A673 (cell line): ENCODE data around the gene ADGRD1.

Source experiments
- EZH2 ChIP-seq: fragments of 200-600 bp; sonication (generic); IDR thresholded peaks from 2 replicates; pipeline ENCODE4 v1.6.1; 2017; ENCODE audit warnings: borderline replicate concordance, low read depth, mild to moderate bottlenecking, mixed read lengths, antibody characterized with exemption, low read length; ENCODE audit not compliant: poor library complexity, severe bottlenecking
- TF ChIP-seq, protein P1 (sequence below): fragments of 300-800, 200-600 bp; sonication (generic); conservative IDR thresholded peaks from 2 replicates; pipeline ENCODE4 v1.5.1; 2017; ENCODE audit warnings: low read depth, mild to moderate bottlenecking, antibody characterized with exemption, low read length, moderate library complexity, mixed read lengths

DNA sequence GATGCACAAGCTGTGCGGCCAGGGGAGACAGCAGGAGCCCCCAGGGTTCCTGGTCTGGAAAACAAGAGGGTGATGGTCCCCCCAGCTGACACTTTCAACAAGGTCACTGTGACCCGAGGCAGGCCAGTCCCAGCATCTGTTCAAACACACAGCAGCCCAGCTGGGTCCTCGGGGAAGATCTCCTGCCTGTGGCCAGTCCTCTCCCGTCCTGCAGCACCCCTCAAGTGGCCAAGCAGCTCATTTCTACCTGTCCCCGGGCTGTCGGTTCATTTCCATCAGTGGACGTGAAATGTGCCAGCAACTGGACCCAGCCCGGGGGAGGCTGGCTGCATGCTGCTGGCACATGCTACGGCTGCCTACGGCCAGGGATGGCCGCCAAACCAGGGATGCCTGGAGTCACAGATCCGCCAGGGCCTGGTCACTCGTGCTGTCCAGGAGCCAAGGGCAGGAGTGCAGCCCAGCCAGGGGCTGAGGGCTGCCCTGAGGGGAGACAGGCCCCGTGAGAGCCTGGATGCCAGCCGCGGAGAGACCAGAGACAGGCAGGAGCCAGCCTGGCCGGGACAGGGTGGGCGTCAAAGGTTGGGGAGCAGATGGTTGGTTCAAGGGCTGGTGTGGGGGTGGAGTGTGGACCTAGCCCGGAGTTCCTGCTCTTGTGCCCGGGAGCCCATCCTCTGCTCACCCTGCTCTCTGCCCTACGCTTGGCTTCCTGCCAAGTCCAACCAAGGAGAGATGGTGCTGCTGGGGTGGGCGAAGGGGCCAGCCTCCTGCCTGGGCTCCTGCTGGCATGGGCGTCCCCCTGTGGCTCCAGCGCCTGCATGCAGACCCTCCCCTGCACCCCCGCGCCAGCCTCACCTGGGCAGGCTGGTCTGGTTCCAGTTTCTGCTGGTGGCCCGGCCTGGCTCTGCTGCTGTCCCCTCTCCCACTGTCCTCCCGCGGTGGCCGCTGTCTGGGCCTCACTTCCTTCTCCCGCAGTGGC is 143.8 kb downstream of the ADGRD1 start:
- TF ChIP-seq, protein P1, sequence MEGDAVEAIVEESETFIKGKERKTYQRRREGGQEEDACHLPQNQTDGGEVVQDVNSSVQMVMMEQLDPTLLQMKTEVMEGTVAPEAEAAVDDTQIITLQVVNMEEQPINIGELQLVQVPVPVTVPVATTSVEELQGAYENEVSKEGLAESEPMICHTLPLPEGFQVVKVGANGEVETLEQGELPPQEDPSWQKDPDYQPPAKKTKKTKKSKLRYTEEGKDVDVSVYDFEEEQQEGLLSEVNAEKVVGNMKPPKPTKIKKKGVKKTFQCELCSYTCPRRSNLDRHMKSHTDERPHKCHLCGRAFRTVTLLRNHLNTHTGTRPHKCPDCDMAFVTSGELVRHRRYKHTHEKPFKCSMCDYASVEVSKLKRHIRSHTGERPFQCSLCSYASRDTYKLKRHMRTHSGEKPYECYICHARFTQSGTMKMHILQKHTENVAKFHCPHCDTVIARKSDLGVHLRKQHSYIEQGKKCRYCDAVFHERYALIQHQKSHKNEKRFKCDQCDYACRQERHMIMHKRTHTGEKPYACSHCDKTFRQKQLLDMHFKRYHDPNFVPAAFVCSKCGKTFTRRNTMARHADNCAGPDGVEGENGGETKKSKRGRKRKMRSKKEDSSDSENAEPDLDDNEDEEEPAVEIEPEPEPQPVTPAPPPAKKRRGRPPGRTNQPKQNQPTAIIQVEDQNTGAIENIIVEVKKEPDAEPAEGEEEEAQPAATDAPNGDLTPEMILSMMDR = no peak
- TF ChIP-seq EZH2 = no peak
